Uterus (tissue), 4 donors: ENCODE data around the gene FYCO1. TPM values are rescaled to one million over a fixed set of nuclear protein-coding genes. Genes with fewer than 3 reads are reported as not detected.

Experiments used
- DNase-seq, 2 donors: peaks; one replicate each; pipeline ENCODE4 v3.0.0-alpha.2; 2019 to 2020
- H3K27ac ChIP-seq, 2 donors: fragments of 200-600 bp; sonication (generic); 1 replicate in 1 of 2; 2 replicates in 1 of 2; pipeline ENCODE4 v1.5.1; 2016 to 2018
- H3K27me3 ChIP-seq, 2 donors: fragments of 200-600 bp; sonication (generic); one replicate each; pipeline ENCODE4 v1.5.1; 2018 to 2019; ENCODE audit warnings: control low read depth in 1 of 2
- H3K36me3 ChIP-seq, 2 donors: fragments of 200-600 bp; sonication (generic); one replicate each; pipeline ENCODE4 v1.5.1; 2019; ENCODE audit warnings: control low read depth in 1 of 2
- H3K4me1 ChIP-seq, 2 donors: fragments of 200-600 bp; sonication (generic); one replicate each; pipeline ENCODE4 v1.5.1; 2018 to 2019; ENCODE audit warnings: control low read depth in 1 of 2
- H3K4me3 ChIP-seq, 2 donors: fragments of 200-600 bp; sonication (generic); 1 replicate in 1 of 2; 2 replicates in 1 of 2; pipeline ENCODE4 v1.5.1; 2018 to 2019; ENCODE audit warnings: mild to moderate bottlenecking in 1 of 2
- H3K9me3 ChIP-seq, 2 donors: fragments of 200-600 bp; sonication (generic); one replicate each; pipeline ENCODE4 v1.5.1; 2019; ENCODE audit warnings: control low read depth in 1 of 2
- POLR2A ChIP-seq, 2 donors: fragments of 450-650 bp; IDR thresholded peaks; one replicate each; pipeline ENCODE4 v1.6.1; 2016; ENCODE audit warnings: antibody characterized with exemption in 2 of 2, mild to moderate bottlenecking in 1 of 2, moderate library complexity in 1 of 2
- intact Hi-C: fragments of 100-400 bp; cut with DNase I; formaldehyde crosslinking; loops from one replicate; pipeline ENCODE4 v1.15.1; 2023; ENCODE audit warnings: low total_unique reads
- total RNA-seq, 4 donors: library from RNA; depleted of rRNA in 3 of 4; stranded (reverse); fragments of >200 nt in 3 of 4; gene quantifications; one replicate each; pipeline versions ENCODE4 v1.1.0 to v1.2.4, GENCODE V29; 2014 to 2023
- TF ChIP-seq, protein P1 (sequence below), 4 experiments: fragments of 200-600 bp in 2 of 4; fragments of 450-650 bp in 2 of 4; sonication (generic) in 2 of 4; IDR thresholded peaks; one replicate each; pipeline ENCODE4 v1.5.1; 2016 to 2019; ENCODE audit warnings: antibody characterized with exemption in 4 of 4, mild to moderate bottlenecking in 2 of 4, moderate library complexity in 1 of 4
- donor health status: DM: yes; HTN: yes; CAD: no.

Gene FYCO1
- total RNA-seq, 4 donors from 2014 or later: 16.5 to 74.4 (median 27.8) TPM

DNA sequence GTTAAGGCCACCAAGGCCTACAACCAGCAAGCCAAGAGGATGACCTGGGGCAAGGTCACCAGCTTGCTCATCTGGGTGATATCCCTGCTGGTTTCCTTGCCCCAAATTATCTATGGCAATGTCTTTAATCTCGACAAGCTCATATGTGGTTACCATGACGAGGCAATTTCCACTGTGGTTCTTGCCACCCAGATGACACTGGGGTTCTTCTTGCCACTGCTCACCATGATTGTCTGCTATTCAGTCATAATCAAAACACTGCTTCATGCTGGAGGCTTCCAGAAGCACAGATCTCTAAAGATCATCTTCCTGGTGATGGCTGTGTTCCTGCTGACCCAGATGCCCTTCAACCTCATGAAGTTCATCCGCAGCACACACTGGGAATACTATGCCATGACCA is 48.7 kb downstream of the FYCO1 start:
- intact Hi-C loops: no loop called here
- no peak for DNase-seq
- no peak for TF ChIP-seq POLR2A (IDR thresholded peaks at IDR 0.05)
- TF ChIP-seq, protein P1, sequence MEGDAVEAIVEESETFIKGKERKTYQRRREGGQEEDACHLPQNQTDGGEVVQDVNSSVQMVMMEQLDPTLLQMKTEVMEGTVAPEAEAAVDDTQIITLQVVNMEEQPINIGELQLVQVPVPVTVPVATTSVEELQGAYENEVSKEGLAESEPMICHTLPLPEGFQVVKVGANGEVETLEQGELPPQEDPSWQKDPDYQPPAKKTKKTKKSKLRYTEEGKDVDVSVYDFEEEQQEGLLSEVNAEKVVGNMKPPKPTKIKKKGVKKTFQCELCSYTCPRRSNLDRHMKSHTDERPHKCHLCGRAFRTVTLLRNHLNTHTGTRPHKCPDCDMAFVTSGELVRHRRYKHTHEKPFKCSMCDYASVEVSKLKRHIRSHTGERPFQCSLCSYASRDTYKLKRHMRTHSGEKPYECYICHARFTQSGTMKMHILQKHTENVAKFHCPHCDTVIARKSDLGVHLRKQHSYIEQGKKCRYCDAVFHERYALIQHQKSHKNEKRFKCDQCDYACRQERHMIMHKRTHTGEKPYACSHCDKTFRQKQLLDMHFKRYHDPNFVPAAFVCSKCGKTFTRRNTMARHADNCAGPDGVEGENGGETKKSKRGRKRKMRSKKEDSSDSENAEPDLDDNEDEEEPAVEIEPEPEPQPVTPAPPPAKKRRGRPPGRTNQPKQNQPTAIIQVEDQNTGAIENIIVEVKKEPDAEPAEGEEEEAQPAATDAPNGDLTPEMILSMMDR (IDR thresholded peaks at IDR 0.05): no peak
- Histone ChIP-seq H3K36me3 (no peaks in the 10 kb centered on the region), H3K27ac (peak overlapping the region in 1 of 2 donors; percentile 64), H3K27me3 (no peaks in the 10 kb centered on the region), H3K4me3 (no peak overlapping the region), H3K9me3 (no peaks in the 10 kb centered on the region), H3K4me1 (peaks cover 0 to 18% of the 10 kb centered on the region in 2 donors)

DNA sequence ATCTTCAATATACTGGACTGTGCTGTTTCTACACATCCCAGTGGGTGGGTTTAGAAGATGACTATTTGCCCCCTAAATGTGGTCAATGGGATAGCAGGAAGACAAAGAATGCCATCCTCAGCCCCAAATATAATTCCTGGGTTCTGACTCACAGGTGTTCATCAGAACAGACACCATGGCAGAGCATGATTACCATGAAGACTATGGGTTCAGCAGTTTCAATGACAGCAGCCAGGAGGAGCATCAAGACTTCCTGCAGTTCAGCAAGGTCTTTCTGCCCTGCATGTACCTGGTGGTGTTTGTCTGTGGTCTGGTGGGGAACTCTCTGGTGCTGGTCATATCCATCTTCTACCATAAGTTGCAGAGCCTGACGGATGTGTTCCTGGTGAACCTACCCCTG is 49.3 kb downstream of the FYCO1 start:
- H3K27ac ChIP-seq: no peak overlapping the region
- no peaks in the 10 kb centered on the region for H3K36me3 ChIP-seq
- no peaks in the 10 kb centered on the region for H3K9me3 ChIP-seq
- H3K4me3 ChIP-seq: no peak overlapping the region
- intact Hi-C loops: no loop called here
- no peaks in the 10 kb centered on the region for H3K27me3 ChIP-seq
- DNase-seq: no peak
- TF ChIP-seq POLR2A (IDR thresholded peaks at IDR 0.05): no peak
- TF ChIP-seq, protein P1 (IDR thresholded peaks at IDR 0.05): no peak
- H3K4me1 ChIP-seq: peaks cover 0 to 18% of the 10 kb centered on the region in 2 donors

DNA sequence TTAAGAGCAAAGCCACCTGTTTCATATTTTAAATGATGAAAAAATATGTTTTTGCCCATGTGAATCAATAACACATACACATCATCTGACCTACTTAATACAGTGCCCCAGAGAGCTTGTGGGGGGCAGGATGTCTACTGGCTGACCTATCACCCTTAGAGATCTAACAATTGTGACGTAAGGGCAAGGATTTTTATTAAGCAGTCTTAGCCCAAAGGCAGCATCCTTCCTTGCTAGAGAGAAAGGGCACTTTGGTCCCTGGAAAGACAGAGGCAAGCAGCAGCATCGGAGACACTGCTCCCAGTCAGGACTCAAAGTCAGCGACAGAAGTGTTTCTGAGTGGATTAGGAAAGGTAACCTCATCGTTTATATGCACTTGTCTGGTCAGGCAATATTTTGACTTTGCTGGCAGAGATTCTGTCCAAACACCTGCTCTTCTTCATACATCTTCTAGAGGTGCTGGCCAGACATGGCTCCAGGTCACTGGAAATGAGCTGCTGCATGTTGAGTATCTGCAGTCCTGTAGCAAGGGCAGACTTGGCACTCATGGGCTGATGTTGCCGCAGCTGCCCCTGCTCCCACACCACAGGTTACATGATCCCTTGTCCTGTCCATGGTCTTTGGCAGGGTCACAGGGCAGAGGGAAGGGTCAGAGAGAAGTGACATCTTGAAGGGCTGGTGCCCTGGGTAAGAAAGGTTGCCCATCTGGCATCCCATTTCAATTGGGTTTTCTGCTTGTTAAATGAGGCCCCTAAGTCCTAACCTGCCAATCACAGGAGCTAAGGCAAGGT is 50.6 kb downstream of the FYCO1 start:
- Histone ChIP-seq H3K27me3 (no peaks in the 10 kb centered on the region), H3K9me3 (no peaks in the 10 kb centered on the region), H3K27ac (no peak overlapping the region), H3K4me1 (peaks cover 0 to 15% of the 10 kb centered on the region in 2 donors), H3K4me3 (no peak overlapping the region), H3K36me3 (no peaks in the 10 kb centered on the region)
- DNase-seq: no peak
- no peak for TF ChIP-seq POLR2A (IDR thresholded peaks at IDR 0.05)
- TF ChIP-seq, protein P1 (IDR thresholded peaks at IDR 0.05): no peak
- intact Hi-C loops: no loop called here

DNA sequence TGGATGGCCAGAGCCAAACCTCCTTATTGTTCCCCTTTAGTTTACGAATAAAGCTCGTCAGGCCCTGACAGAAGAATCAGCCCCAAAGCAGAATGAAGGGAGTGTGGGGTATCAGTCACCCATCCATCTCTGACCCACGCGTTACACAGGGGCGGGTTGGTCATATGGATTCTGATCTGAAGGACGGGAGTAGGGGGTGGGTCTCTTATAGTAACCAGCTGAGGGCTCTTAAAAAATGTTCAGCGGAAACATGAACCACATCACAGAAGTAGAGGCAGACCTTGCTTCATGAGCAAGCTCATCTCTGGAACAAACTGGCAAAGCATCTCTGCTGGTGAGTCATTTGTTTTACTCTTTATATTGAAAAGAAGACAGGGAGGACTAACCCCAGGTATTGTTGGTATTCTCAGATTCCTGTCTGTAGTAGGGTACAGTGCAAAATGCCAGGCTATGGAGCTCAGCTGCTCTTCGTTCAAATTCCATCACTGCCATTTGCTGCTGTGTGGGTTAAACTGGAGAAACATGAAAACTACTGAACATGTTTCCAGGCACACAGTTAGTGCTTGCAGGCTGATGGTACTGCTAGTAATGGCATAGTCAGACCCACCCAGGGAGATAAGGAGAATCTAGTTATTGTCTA is 52.3 kb downstream of the FYCO1 start, which contains the start of gene CXCR6:
CXCR6 (plus strand) TSS at position 258 of the 640 bp plus-strand sequence. CDS start 3,018 bp downstream, outside the sequence.
- Histone ChIP-seq H3K27ac (no peak within 1 kb of the TSS), H3K4me3 (no peak within 1 kb of the TSS), H3K4me1 (peaks cover 0 to 3% of the 10 kb centered on the region in 2 donors), H3K36me3 (no peaks in the 10 kb centered on the region), H3K27me3 (no peaks in the 10 kb centered on the region), H3K9me3 (no peaks in the 10 kb centered on the region)
- DNase-seq: no peak
- intact Hi-C loops: no loop called here
- TF ChIP-seq POLR2A (IDR thresholded peaks at IDR 0.05): no peak
- TF ChIP-seq, protein P1 (IDR thresholded peaks at IDR 0.05): no peak
